NCI-H82 (cell line): Measurements from ENCODE around the gene PDE7B.
A peak's percentile ranks its signal among the peaks of the same experiment; 100 is the strongest.

ENCODE experiments used
- DNase-seq: peaks from one replicate; lab custom pipeline; 2025; lab: John Stamatoyannopoulos, UW

The PDE7B gene

GRCh38 chr6:135935941-135936601 lies 84.6 kb downstream of the PDE7B start:
- no peak for DNase-seq

GRCh38 chr6:135936606-135937005 lies 85.1 kb downstream of the PDE7B start:
- no peak for DNase-seq

GRCh38 chr6:135937106-135937505 lies 85.6 kb downstream of the PDE7B start:
- DNase-seq = no peak

- DNase-seq = peak; percentile 93
These were observed 87.2 kb downstream of the PDE7B start for GRCh38 chr6:135938576-135939207.

- no peak for DNase-seq
These were observed 87.7 kb downstream of the PDE7B start for GRCh38 chr6:135939208-135939591.

- no peak for DNase-seq
These were observed 89.2 kb downstream of the PDE7B start for GRCh38 chr6:135940616-135941167.

GRCh38 chr6:135941275-135942025 lies 89.9 kb downstream of the PDE7B start:
- DNase-seq = no peak

GRCh38 chr6:135944120-135944519 lies 92.6 kb downstream of the PDE7B start:
- peak; percentile 62 for DNase-seq

GRCh38 chr6:135946674-135947073 lies 95.2 kb downstream of the PDE7B start:
- DNase-seq = no peak

- no peak for DNase-seq
These were observed 99.2 kb downstream of the PDE7B start for GRCh38 chr6:135950669-135951068.

GRCh38 chr6:135951169-135951568 lies 99.7 kb downstream of the PDE7B start:
- DNase-seq = no peak

GRCh38 chr6:135953818-135954217 lies 102.3 kb downstream of the PDE7B start:
- no peak for DNase-seq

- no peak for DNase-seq
These were observed 103.6 kb downstream of the PDE7B start for GRCh38 chr6:135955099-135955498.

- no peak for DNase-seq
These were observed 111.2 kb downstream of the PDE7B start for GRCh38 chr6:135962731-135963130.

GRCh38 chr6:135970750-135971149 lies 119.2 kb downstream of the PDE7B start:
- DNase-seq = no peak

- DNase-seq = no peak
These were observed 119.8 kb downstream of the PDE7B start for GRCh38 chr6:135971351-135971750.

- DNase-seq = no peak
These were observed 120.6 kb downstream of the PDE7B start for GRCh38 chr6:135972150-135972549.

GRCh38 chr6:135972586-135972985 lies 121.1 kb downstream of the PDE7B start:
- no peak for DNase-seq

- no peak for DNase-seq
These were observed 122.9 kb downstream of the PDE7B start for GRCh38 chr6:135974426-135974825.

- no peak for DNase-seq
These were observed 125.1 kb downstream of the PDE7B start for GRCh38 chr6:135976585-135976984.

GRCh38 chr6:135983093-135983492 lies 131.6 kb downstream of the PDE7B start:
- no peak for DNase-seq

GRCh38 chr6:135983718-135984343 lies 132.3 kb downstream of the PDE7B start:
- no peak for DNase-seq
